ENCODE data around the gene ANO1. TPM values are rescaled to one million over a fixed set of nuclear protein-coding genes. Genes with fewer than 3 reads are reported as not detected.

ANO1 gene
- total RNA-seq, 2 donors from 2014 or later = 7.3 to 23.1 TPM

- H3K27me3 ChIP-seq = no peaks in the 10 kb centered on the region
- TF ChIP-seq POLR2A (IDR thresholded peaks at IDR 0.05) = no peak
- intact Hi-C loops (cut with DNase I) = no loop called here
- no peak for ATAC-seq
- H3K9me3 ChIP-seq = no peaks in the 10 kb centered on the region
- no peaks in the 10 kb centered on the region for H3K36me3 ChIP-seq (replicated peaks in 1 of 2; ENCODE audit: insufficient read depth in 1 of 2, low read depth in 2 of 2)
- WGBS, 2 donors = 82 to 83% methylated on average over 17 of the region's 17 CpGs
- H3K27ac ChIP-seq = no peak overlapping the region
- no peaks in the 10 kb centered on the region for H3K4me1 ChIP-seq
- H3K4me3 ChIP-seq = no peak overlapping the region
- DNase-seq = no peak
Measured at GRCh38 chr11:70126494-70126893, 48.4 kb downstream of the ANO1 start.

GRCh38 chr11:70127653-70128434 is 49.7 kb downstream of the ANO1 start:
- Histone ChIP-seq H3K36me3 (replicated peaks in 1 of 2; ENCODE audit: insufficient read depth in 1 of 2, low read depth in 2 of 2) (no peaks in the 10 kb centered on the region), H3K4me3 (no peak overlapping the region), H3K4me1 (no peaks in the 10 kb centered on the region), H3K27me3 (no peaks in the 10 kb centered on the region), H3K9me3 (no peaks in the 10 kb centered on the region), H3K27ac (no peak overlapping the region)
- intact Hi-C loops (cut with DNase I) = no loop called here
- no peak for DNase-seq
- no peak for TF ChIP-seq CTCF (IDR thresholded peaks at IDR 0.05)
- TF ChIP-seq POLR2A (IDR thresholded peaks at IDR 0.05) = no peak
- WGBS, 2 donors = 72 to 75% methylated on average over 6 of the region's 6 CpGs
- no peak for ATAC-seq

GRCh38 chr11:70128435-70128906 is 50.4 kb downstream of the ANO1 start:
- Histone ChIP-seq H3K27ac (no peak overlapping the region), H3K27me3 (no peaks in the 10 kb centered on the region), H3K9me3 (no peaks in the 10 kb centered on the region), H3K36me3 (replicated peaks in 1 of 2; ENCODE audit: insufficient read depth in 1 of 2, low read depth in 2 of 2) (no peaks in the 10 kb centered on the region), H3K4me3 (no peak overlapping the region), H3K4me1 (no peaks in the 10 kb centered on the region)
- intact Hi-C loops (cut with DNase I) = no loop called here
- DNase-seq = peak in 1 of 4 donors; percentile 25
- peak in 1 of 7 experiments; percentile 9 for TF ChIP-seq CTCF (IDR thresholded peaks at IDR 0.05)
- TF ChIP-seq POLR2A (IDR thresholded peaks at IDR 0.05) = no peak
- no peak for ATAC-seq
- WGBS, 2 donors = 61 to 63% methylated on average over 13 to 14 of the region's 14 CpGs

- WGBS, 2 donors = 58 to 61% methylated on average over 17 of the region's 17 CpGs
- no peak overlapping the region for H3K4me3 ChIP-seq
- H3K27me3 ChIP-seq = no peaks in the 10 kb centered on the region
- ATAC-seq (no peak), DNase-seq (no peak)
- H3K27ac ChIP-seq = no peak overlapping the region
- intact Hi-C loops (cut with DNase I) = no loop called here
- TF ChIP-seq CTCF (IDR thresholded peaks at IDR 0.05) (no peak), POLR2A (IDR thresholded peaks at IDR 0.05) (no peak)
- H3K9me3 ChIP-seq = no peaks in the 10 kb centered on the region
- H3K36me3 ChIP-seq (replicated peaks in 1 of 2; ENCODE audit: insufficient read depth in 1 of 2, low read depth in 2 of 2) = no peaks in the 10 kb centered on the region
- H3K4me1 ChIP-seq = no peaks in the 10 kb centered on the region
Measured at GRCh38 chr11:70129051-70129592, 51.0 kb downstream of the ANO1 start.

GRCh38 chr11:70130636-70131035 is 52.5 kb downstream of the ANO1 start:
- Histone ChIP-seq H3K27me3 (no peaks in the 10 kb centered on the region), H3K4me1 (no peaks in the 10 kb centered on the region), H3K27ac (no peak overlapping the region), H3K4me3 (no peak overlapping the region), H3K9me3 (no peaks in the 10 kb centered on the region), H3K36me3 (replicated peaks in 1 of 2; ENCODE audit: insufficient read depth in 1 of 2, low read depth in 2 of 2) (no peaks in the 10 kb centered on the region)
- ATAC-seq = no peak
- intact Hi-C loops (cut with DNase I) = no loop called here
- no peak for TF ChIP-seq POLR2A (IDR thresholded peaks at IDR 0.05)
- TF ChIP-seq CTCF (IDR thresholded peaks at IDR 0.05) = no peak
- no peak for DNase-seq
- WGBS, 2 donors = 86 to 100% methylated on average over 1 to 13 of the region's 14 CpGs
